MCF 10A (cell line): ENCODE results near the gene CDC25A. TPM values are rescaled to one million over a fixed set of nuclear protein-coding genes. Genes with fewer than 3 reads are reported as not detected.

Experiments used
- BruUV-seq: library from RNA; stranded (reverse); fragments of 400-500 nt; replicated peaks from 2 replicates; lab custom pipeline; 2021; lab: Mats Ljungman, UMichigan
- CTCF ChIA-PET: fragments of 300-600 bp; sonication (Branson Sonifier 250); formaldehyde crosslinking; extraction: SDS; loops from one replicate; lab custom pipeline; 2021; ENCODE audit warnings: antibody characterized with exemption, inconsistent platforms; lab: Yijun Ruan, JAX
- POLR2A ChIA-PET: fragments of 300-600, 350-650 bp; sonication (Branson Sonifier 250); formaldehyde crosslinking; extraction: SDS; loops from one replicate; lab custom pipeline; 2020; ENCODE audit warnings: antibody characterized with exemption, inconsistent platforms; lab: Yijun Ruan, JAX
- DNase-seq: peaks from one replicate; pipeline ENCODE4 v3.0.0-alpha.2; 2018; ENCODE audit not compliant: unreplicated experiment
- H3K27ac Mint-ChIP-seq: one replicate; pipeline ENCODE4 v1.8.0; 2022; ENCODE audit warnings: mild to moderate bottlenecking, low read depth, mixed read lengths; ENCODE audit not compliant: unreplicated experiment
- H3K27me3 Mint-ChIP-seq: one replicate; pipeline ENCODE4 v1.8.0; 2022; ENCODE audit warnings: mixed read lengths; ENCODE audit not compliant: insufficient read depth, unreplicated experiment
- H3K36me3 Mint-ChIP-seq: one replicate; pipeline ENCODE4 v1.8.0; 2022; ENCODE audit warnings: mild to moderate bottlenecking, moderate library complexity, mixed read lengths; ENCODE audit not compliant: insufficient read depth, unreplicated experiment
- H3K4me1 Mint-ChIP-seq: one replicate; pipeline ENCODE4 v1.8.0; 2022; ENCODE audit warnings: mixed read lengths; ENCODE audit not compliant: insufficient read depth, unreplicated experiment
- H3K4me3 Mint-ChIP-seq: one replicate; pipeline ENCODE4 v1.8.0; 2022; ENCODE audit warnings: mild to moderate bottlenecking, moderate library complexity, mixed read lengths; ENCODE audit not compliant: unreplicated experiment
- H3K9me3 Mint-ChIP-seq: one replicate; pipeline ENCODE4 v1.8.0; 2022; ENCODE audit warnings: mixed read lengths; ENCODE audit not compliant: unreplicated experiment
- CTCF ChIP-seq: fragments of 200-600 bp; IDR thresholded peaks from one replicate; pipeline ENCODE4 v1.8.0; 2022; ENCODE audit warnings: antibody characterized with exemption, mild to moderate bottlenecking; ENCODE audit not compliant: unreplicated experiment
- intact Hi-C: fragments of 100-400 bp; cut with micrococcal nuclease; formaldehyde crosslinking; loops from 2 replicates; pipeline ENCODE4 v1.14.1; 2022
- total RNA-seq: library from RNA; stranded (reverse); gene quantifications from 2 replicates; pipeline ENCODE4 v1.2.3, GENCODE V29; 2022

The CDC25A gene
- total RNA-seq, 1 experiment from 2014 or later, result 8.6 TPM

GRCh38 chr3:48190911-48191310, 2.7 kb upstream of the CDC25A start:
- BruUV-seq, result no TSS peak
- peaks cover 7% of the 10 kb centered on the region for H3K36me3 Mint-ChIP-seq
- DNase-seq, result no peak
- H3K27me3 Mint-ChIP-seq, result no peaks in the 10 kb centered on the region
- CTCF ChIA-PET, result interaction anchor here (0.8 to 4.8 kb wide), 3 partner anchors 42 to 244 kb away, joined by 3 to 65 read pairs (median 3); no protein-coding TSS in a partner anchor
- no peak for TF ChIP-seq CTCF
- H3K4me3 Mint-ChIP-seq, result no peak overlapping the region
- H3K4me1 Mint-ChIP-seq, result peaks cover 11% of the 10 kb centered on the region
- no peaks in the 10 kb centered on the region for H3K9me3 Mint-ChIP-seq
- no peak overlapping the region for H3K27ac Mint-ChIP-seq
- intact Hi-C loops, result loop anchor here (5.0 kb wide), 1 partner anchor 356 kb away; no protein-coding TSS in a partner anchor
- POLR2A ChIA-PET, result interaction anchor here (1.2 kb wide), 1 partner anchor 368 kb away, joined by 3 read pairs; no protein-coding TSS in a partner anchor

- H3K27ac Mint-ChIP-seq, result no peak overlapping the region
- DNase-seq, result no peak
- H3K9me3 Mint-ChIP-seq, result no peaks in the 10 kb centered on the region
- H3K27me3 Mint-ChIP-seq, result no peaks in the 10 kb centered on the region
- TF ChIP-seq CTCF, result no peak
- ChIA-PET CTCF (interaction anchor here (1.8 kb wide), 1 partner anchor 247 kb away, joined by 7 read pairs; no protein-coding TSS in a partner anchor), POLR2A (interaction anchor here (0.6 to 2.4 kb wide), 5 partner anchors 79 to 734 kb away, joined by 3 to 8 read pairs (median 4); partner anchors contain the start of genes CCDC51 and TMA7)
- intact Hi-C loops, result no loop called here
- H3K4me3 Mint-ChIP-seq, result peak overlapping the region; percentile 79
- BruUV-seq, result no TSS peak
- H3K4me1 Mint-ChIP-seq, result peaks cover 11% of the 10 kb centered on the region
- H3K36me3 Mint-ChIP-seq, result peaks cover 17% of the 10 kb centered on the region
These were observed 1.1 kb upstream of the CDC25A start for GRCh38 chr3:48189321-48189720.

- Mint-ChIP-seq H3K4me3 (peak overlapping the region; percentile 79), H3K27me3 (no peaks in the 10 kb centered on the region), H3K36me3 (peaks cover 18% of the 10 kb centered on the region), H3K9me3 (no peaks in the 10 kb centered on the region), H3K4me1 (peaks cover 11% of the 10 kb centered on the region), H3K27ac (peak overlapping the region; percentile 13)
- DNase-seq, result no peak
- TF ChIP-seq CTCF, result no peak
- ChIA-PET POLR2A (interaction anchor here (0.6 to 2.4 kb wide), 21 partner anchors 10 to 731 kb away, joined by 3 to 10 read pairs (median 3); partner anchors contain the start of genes ARIH2, ATRIP, CCDC51 and TMA7), CTCF (interaction anchor here (0.5 to 1.8 kb wide), 5 partner anchors 15 to 346 kb away, joined by 3 to 7 read pairs (median 3); no protein-coding TSS in a partner anchor)
- intact Hi-C loops, result no loop called here
- no TSS peak for BruUV-seq
These were observed 495 bp downstream of the CDC25A start for GRCh38 chr3:48187579-48188265.

GRCh38 chr3:48187301-48187578, 977 bp downstream of the CDC25A start:
- Mint-ChIP-seq H3K27me3 (no peaks in the 10 kb centered on the region), H3K4me1 (peaks cover 11% of the 10 kb centered on the region), H3K36me3 (peaks cover 23% of the 10 kb centered on the region), H3K27ac (peak overlapping the region; percentile 13), H3K4me3 (peak overlapping the region; percentile 79), H3K9me3 (no peaks in the 10 kb centered on the region)
- ChIA-PET CTCF (interaction anchor here (1.1 to 1.2 kb wide), 2 partner anchors 98 to 249 kb away, joined by 3 read pairs; no protein-coding TSS in a partner anchor), POLR2A (interaction anchor here (0.7 to 2.4 kb wide), 12 partner anchors 9 to 731 kb away, joined by 3 to 10 read pairs (median 4); partner anchors contain the start of genes ARIH2, CCDC51, TMA7 and ZNF589)
- no TSS peak for BruUV-seq
- peak; percentile 26 for DNase-seq
- intact Hi-C loops, result no loop called here
- no peak for TF ChIP-seq CTCF
